GM12891 (cell line): ENCODE measurements around the gene BHMT2.

Source experiments
- PAX5 ChIP-seq: IDR thresholded peaks from 2 replicates; pipeline ENCODE4 v1.6.1; 2011; ENCODE audit warnings: low read length, moderate library complexity, mild to moderate bottlenecking; ENCODE audit not compliant: insufficient read depth, severe bottlenecking
- POLR2A ChIP-seq: IDR thresholded peaks from 2 replicates; pipeline ENCODE4 v1.6.1; 2011; ENCODE audit warnings: low read depth, low read length, control low read depth
- POLR2AphosphoS5 ChIP-seq: IDR thresholded peaks from 2 replicates; pipeline ENCODE4 v1.6.1; 2011; ENCODE audit warnings: low read depth, low read length, control low read depth
- SPI1 ChIP-seq: IDR thresholded peaks from 2 replicates; pipeline ENCODE4 v1.6.1; 2011; ENCODE audit warnings: low read depth, low read length, control low read depth
- TAF1 ChIP-seq: IDR thresholded peaks from 2 replicates; pipeline ENCODE4 v1.6.1; 2011; ENCODE audit warnings: low read depth, low read length, control low read depth

GRCh38 chr5:79062436-79062835 lies 7.1 kb upstream of the BHMT2 start:
- TF ChIP-seq SPI1 (no peak), POLR2A (no peak), TAF1 (no peak), PAX5 (no peak), POLR2AphosphoS5 (no peak)
